Motor neuron (in vitro differentiated cells): ENCODE results near the gene ATP5PO. TPM values are rescaled to one million over a fixed set of nuclear protein-coding genes. Genes with fewer than 3 reads are reported as not detected.

Source experiments
- ATAC-seq, 8 experiments: fragments of 200-7000 bp; cut with Tn5 transposase; replicated peaks in 6 of 8; 2 replicates each; pipeline ENCODE4 v1.8.0; 2021; ENCODE audit warnings: mild to moderate bottlenecking in 8 of 8, moderate library complexity in 8 of 8
- H3K27ac ChIP-seq, 2 donors: fragments of 250-450 bp; sonication (Bioruptor Pico); 2 replicates each; pipeline ENCODE4 v1.9.0; 2021; ENCODE audit warnings: antibody characterized with exemption in 2 of 2, mild to moderate bottlenecking in 2 of 2, moderate library complexity in 1 of 2
- H3K4me1 ChIP-seq, 2 donors: fragments of 250-450 bp; sonication (Bioruptor Pico); replicated peaks in 1 of 2; 2 replicates each; pipeline ENCODE4 v1.6.1; 2021; ENCODE audit warnings: antibody characterized with exemption in 2 of 2, mild to moderate bottlenecking in 2 of 2, moderate library complexity in 1 of 2
- H3K4me3 ChIP-seq, 5 donors: fragments of 250-450 bp; sonication (Bioruptor Pico); 2 replicates each; pipeline ENCODE4 v1.9.0; 2021; ENCODE audit warnings: antibody characterized with exemption in 5 of 5, mild to moderate bottlenecking in 5 of 5, moderate library complexity in 4 of 5
- WGBS, 10 experiments: fragments of 450-650 bp; shearing (Covaris generic); methylation state at CpG; one replicate each; pipeline ENCODE4 v1.0.0; 2022; 5-methylcytosine and 5-hydroxymethylcytosine counted together
- in situ Hi-C, 9 experiments: fragments of 400-800 bp; cut with MboI; loops; one replicate each; pipeline ENCODE4 v1.15.0; 2021; ENCODE audit warnings: low sequenced_read_pairs in 9 of 9, low pct_unique_long_range_greater_than_20kb in 2 of 9; ENCODE audit not compliant: unreplicated experiment in 9 of 9
- total RNA-seq, 8 experiments: library from RNA; unstranded; fragments of 300-600 nt; gene quantifications; 2 replicates each; pipeline versions ENCODE4 v1.2.3 to v1.2.4, GENCODE V29; 2022

The ATP5PO gene
- total RNA-seq, 8 experiments from 2014 or later = 237 to 347 (median 278) TPM

DNA sequence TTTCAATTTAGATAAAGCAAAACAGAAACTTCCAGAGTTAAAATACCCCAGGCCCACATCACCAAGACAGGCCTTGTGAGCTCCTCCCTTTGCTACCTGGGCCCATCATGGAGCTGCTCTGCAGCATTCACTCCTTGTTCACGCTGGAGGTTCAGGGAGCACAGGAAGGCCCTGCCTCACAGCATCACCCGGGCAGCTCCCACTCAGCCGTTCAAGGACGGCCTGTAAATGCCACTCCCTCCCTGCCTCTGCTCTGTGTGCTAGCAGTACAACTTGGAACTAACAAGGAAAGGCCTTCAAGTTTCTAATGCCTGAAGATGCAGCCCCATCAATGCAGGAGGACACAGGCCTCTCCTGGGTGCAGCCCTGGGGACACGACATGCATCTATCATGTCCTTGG lies 11.6 kb downstream of the ATP5PO start:
- 63 to 100% (median 88%) methylated on average over 1 to 3 of the region's 5 CpGs; no CpG with 5 or more reads in 4 of the 10 experiments for WGBS, 10 experiments
- Histone ChIP-seq H3K4me3 (no peak overlapping the region), H3K4me1 (peaks cover 0 to 11% of the 10 kb centered on the region in 2 donors), H3K27ac (no peak overlapping the region)
- ATAC-seq = no peak
- in situ Hi-C loops = loop anchor here in 1 of 9 experiments (25.0 kb wide), 1 partner anchor 708 kb away; the partner anchor contains the start of gene RCAN1

DNA sequence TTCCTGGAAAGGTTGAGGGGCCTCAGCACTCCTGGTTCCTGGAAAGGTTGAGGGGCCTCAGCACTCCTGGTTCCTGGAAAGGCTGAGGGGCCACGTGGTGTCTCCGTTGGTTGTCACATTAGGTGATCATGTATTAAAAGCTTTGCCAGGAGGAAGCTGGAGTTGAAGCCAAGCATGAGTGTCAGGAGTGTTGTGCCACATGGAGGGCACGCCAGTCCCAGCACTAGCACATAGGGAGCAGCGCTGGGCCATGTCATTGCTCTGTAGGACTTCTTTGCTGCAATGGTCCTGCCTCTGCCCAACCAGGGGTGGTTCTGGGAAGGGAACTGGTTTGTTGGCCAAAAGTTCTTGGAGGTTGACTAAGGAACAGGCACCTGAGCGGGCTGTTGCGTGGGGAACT lies 13.3 kb downstream of the ATP5PO start:
- peaks cover 5 to 18% of the 10 kb centered on the region in 2 donors for H3K4me1 ChIP-seq
- ATAC-seq = peak in 1 of 8 experiments; percentile 10
- in situ Hi-C loops = loop anchor here in 1 of 9 experiments (25.0 kb wide), 1 partner anchor 710 kb away; the partner anchor contains the start of gene RCAN1
- 67 to 100% (median 97%) methylated on average over 1 to 4 of the region's 6 CpGs; no CpG with 5 or more reads in 5 of the 10 experiments for WGBS, 10 experiments
- H3K27ac ChIP-seq = no peak overlapping the region
- H3K4me3 ChIP-seq = no peak overlapping the region

DNA sequence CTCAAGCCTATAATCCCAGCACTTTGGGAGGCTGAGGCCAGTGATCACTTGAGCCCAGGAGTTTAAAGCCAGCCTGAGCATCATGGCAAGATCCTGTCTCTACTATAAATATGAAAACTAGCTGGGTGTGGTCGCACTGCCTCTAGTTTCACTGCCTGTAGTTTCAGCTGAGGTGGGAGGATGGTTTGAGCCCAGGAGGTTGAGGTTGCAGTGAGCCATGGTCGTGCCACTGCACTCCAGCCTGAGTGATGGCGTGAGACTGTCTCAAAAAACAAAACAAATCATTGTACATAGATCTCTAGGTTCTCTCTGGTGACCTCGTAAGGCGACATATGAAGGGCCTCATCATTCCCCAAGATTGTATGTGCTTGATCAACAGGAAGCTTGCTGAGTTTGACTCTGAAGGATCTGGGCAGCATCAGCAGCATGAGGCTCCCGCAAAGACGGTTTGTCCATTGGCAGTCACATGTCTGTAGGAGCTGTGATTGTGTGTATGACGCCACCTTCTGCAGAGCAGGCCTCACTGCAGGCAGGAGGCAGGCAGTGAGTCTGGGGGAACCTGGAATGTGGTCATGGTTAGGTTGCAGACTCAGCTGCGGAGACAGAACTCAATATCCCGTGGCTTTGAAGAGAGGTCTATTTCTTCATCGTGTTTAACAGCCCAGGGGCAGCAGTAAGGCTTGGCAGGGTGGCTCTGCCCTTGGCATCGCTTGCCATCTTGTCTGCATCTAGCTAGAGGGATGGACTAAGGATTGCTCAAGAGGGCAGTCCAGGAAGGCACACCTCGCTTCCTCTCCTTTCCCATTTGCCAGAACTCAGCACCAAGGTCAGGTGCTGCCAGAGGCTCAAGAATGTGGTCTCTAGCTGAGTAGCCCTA lies 14.0 kb downstream of the ATP5PO start:
- WGBS, 10 experiments = 0 to 100% (median 58%) methylated on average over 1 to 7 of the region's 13 CpGs; no CpG with 5 or more reads in 2 of the 10 experiments
- Histone ChIP-seq H3K4me3 (no peak overlapping the region), H3K4me1 (peaks cover 5 to 18% of the 10 kb centered on the region in 2 donors), H3K27ac (no peak overlapping the region)
- ATAC-seq = peak; percentile 73 to 90 (median 84)
- in situ Hi-C loops = loop anchor here in 1 of 9 experiments (25.0 kb wide), 1 partner anchor 711 kb away; the partner anchor contains the start of gene RCAN1

DNA sequence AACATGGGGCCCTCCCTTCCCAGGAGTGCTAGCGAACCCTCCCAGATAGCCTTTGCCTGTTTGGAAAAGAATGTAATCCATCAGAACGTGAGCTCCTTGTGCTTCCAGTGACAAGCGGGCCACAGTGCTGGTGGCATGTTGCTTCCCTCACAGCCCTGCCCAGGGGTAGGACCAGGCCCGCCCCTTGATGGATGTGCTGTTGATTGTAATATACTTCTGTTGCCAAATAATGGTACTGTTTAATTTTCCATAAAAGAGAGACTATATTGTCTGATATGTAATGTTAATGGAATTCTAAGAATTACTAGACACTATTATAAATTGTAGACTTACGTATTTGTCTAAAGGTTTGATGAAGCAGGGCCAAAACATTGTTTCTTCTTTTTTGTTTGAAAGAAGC lies 16.4 kb downstream of the ATP5PO start:
- peaks cover 5 to 22% of the 10 kb centered on the region in 2 donors for H3K4me1 ChIP-seq
- in situ Hi-C loops = loop anchor here in 3 of 9 experiments (25.0 kb wide), 2 partner anchors 237 to 262 kb away; partner anchors contain the start of genes CRYZL1 (in 2 of the 3) and ITSN1 (in 2 of the 3)
- 69 to 100% (median 92%) methylated on average over 1 to 5 of the region's 5 CpGs; no CpG with 5 or more reads in 2 of the 10 experiments for WGBS, 10 experiments
- H3K4me3 ChIP-seq = no peak overlapping the region
- ATAC-seq = peak in 4 of 8 experiments; percentile 28 to 35 (median 32)
- no peak overlapping the region for H3K27ac ChIP-seq

DNA sequence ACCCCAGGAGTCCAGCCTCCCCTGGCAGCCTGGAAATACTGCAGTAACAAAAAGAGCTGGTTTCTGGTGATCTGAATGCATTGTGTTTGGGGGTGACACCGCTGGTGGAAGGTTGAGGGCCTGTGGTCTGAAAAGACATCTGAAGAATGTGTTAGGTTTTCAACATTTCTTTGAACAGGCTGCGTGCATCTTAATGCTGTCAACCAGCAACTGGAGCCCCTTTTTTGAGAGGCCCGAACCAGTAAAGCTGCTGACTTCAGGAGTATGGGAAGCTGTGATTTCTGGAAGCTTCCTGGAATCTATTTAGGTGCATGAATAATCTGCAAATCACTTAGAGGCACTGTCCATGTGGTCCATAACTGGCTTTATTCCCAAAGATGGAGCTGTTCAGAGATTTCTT lies 17.0 kb downstream of the ATP5PO start:
- 17 to 100% (median 90%) methylated on average over 1 to 3 of the region's 3 CpGs; no CpG with 5 or more reads in 3 of the 10 experiments for WGBS, 10 experiments
- no peak for ATAC-seq
- Histone ChIP-seq H3K4me3 (no peak overlapping the region), H3K27ac (no peak overlapping the region), H3K4me1 (peaks cover 5 to 22% of the 10 kb centered on the region in 2 donors)
- in situ Hi-C loops = loop anchor here in 3 of 9 experiments (25.0 kb wide), 2 partner anchors 236 to 261 kb away; partner anchors contain the start of genes CRYZL1 (in 2 of the 3) and ITSN1 (in 2 of the 3)

DNA sequence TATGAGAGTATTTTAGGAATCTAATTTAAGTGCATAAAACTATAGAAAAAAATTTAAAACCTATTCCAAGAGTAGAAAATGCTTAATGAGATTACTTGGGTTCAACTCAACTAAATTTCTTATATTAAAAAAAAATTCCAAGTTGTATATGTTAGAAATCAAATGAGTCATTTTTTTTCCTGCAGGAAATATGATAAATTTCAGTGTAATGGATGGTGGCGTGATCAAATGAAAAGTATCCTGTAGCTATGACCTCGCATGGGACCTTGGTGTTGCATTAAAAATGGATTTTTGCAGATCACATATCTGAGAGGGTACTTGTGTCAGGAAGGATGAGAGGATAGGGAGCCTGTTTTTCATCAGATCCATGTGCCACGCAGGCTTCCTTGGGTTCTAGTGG lies 17.9 kb downstream of the ATP5PO start:
- ATAC-seq = no peak
- Histone ChIP-seq H3K27ac (no peak overlapping the region), H3K4me3 (no peak overlapping the region), H3K4me1 (peaks cover 5 to 22% of the 10 kb centered on the region in 2 donors)
- 63 to 100% (median 88%) methylated on average over 1 to 3 of the region's 3 CpGs for WGBS, 10 experiments
- in situ Hi-C loops = loop anchor here in 3 of 9 experiments (25.0 kb wide), 2 partner anchors 235 to 260 kb away; partner anchors contain the start of genes CRYZL1 (in 2 of the 3) and ITSN1 (in 2 of the 3)

DNA sequence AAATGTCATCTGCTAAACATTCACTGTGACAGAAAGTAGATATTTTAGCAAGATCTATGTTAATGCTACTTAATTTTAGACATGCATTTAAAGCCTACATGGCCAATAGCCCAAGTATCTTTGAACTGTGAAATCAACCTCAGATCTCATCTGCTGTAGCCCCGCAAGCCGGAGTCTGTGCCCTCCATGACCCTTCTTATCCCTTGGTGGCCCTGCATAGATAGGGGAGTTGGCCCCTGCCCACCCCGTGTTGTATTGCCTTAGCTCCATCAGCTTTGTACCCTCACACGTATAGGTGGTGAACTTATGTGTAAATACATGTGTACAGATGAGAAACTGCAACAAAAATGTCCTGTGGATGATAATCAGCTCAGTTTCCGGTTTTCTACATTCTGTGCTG lies 18.5 kb downstream of the ATP5PO start:
- no peak for ATAC-seq
- in situ Hi-C loops = loop anchor here in 3 of 9 experiments (25.0 kb wide), 2 partner anchors 235 to 260 kb away; partner anchors contain the start of genes CRYZL1 (in 2 of the 3) and ITSN1 (in 2 of the 3)
- Histone ChIP-seq H3K27ac (no peak overlapping the region), H3K4me3 (no peak overlapping the region), H3K4me1 (peaks cover 5 to 22% of the 10 kb centered on the region in 2 donors)
- WGBS, 10 experiments = 60 to 100% (median 98%) methylated on average over 1 to 5 of the region's 5 CpGs; no CpG with 5 or more reads in 2 of the 10 experiments

DNA sequence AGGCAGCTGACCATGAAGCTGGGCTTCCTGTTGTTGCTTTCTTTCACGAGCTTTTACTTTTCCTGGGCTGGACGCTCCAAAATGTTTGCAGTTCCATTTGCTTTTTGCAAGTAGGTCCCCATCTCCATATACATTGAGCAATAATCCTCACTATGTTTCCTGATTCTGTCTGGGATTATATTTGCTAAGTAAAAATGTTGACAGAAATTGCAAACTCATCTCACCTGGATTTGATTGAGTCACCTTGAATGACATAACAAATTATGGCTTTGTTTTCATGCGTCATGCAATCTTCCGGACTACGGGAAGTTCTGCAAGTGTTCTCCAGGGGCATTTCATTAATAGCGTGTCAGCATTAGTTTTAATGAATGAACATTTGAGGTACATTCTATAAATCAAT lies 18.9 kb downstream of the ATP5PO start:
- Histone ChIP-seq H3K27ac (no peak overlapping the region), H3K4me3 (no peak overlapping the region), H3K4me1 (peaks cover 5 to 22% of the 10 kb centered on the region in 2 donors)
- WGBS, 10 experiments = 60 to 100% (median 91%) methylated on average over 1 to 6 of the region's 6 CpGs; no CpG with 5 or more reads in 1 of the 10 experiments
- no peak for ATAC-seq
- in situ Hi-C loops = loop anchor here in 3 of 9 experiments (25.0 kb wide), 2 partner anchors 234 to 259 kb away; partner anchors contain the start of genes CRYZL1 (in 2 of the 3) and ITSN1 (in 2 of the 3)

DNA sequence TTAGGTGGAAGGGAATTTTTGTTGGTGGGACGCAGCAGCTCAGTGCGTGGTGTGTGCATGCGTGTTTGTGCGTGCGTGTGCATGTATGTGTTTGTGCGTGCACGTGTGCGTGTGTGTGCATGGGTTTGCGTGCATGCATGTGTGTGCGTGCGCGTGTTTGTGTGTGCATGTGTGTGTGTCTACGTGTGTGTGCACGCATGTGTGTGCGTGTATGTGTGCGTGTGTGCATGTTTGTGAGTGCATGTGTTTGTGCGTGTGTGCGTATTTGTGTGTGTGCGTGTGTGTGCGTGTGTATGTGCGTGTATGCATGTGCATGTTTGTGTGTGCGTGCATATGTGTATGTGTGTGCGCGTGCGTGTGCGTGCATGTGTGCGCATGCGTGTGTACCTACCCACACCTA lies 20.2 kb downstream of the ATP5PO start:
- no peak overlapping the region for H3K27ac ChIP-seq
- no peak overlapping the region for H3K4me3 ChIP-seq
- in situ Hi-C loops = loop anchor here in 3 of 9 experiments (25.0 kb wide), 2 partner anchors 233 to 258 kb away; partner anchors contain the start of genes CRYZL1 (in 2 of the 3) and ITSN1 (in 2 of the 3)
- WGBS, 10 experiments = 67 to 88% (median 80%) methylated on average over 4 to 18 of the region's 28 CpGs; no CpG with 5 or more reads in 5 of the 10 experiments
- peaks cover 5 to 22% of the 10 kb centered on the region in 2 donors for H3K4me1 ChIP-seq
- ATAC-seq = no peak

DNA sequence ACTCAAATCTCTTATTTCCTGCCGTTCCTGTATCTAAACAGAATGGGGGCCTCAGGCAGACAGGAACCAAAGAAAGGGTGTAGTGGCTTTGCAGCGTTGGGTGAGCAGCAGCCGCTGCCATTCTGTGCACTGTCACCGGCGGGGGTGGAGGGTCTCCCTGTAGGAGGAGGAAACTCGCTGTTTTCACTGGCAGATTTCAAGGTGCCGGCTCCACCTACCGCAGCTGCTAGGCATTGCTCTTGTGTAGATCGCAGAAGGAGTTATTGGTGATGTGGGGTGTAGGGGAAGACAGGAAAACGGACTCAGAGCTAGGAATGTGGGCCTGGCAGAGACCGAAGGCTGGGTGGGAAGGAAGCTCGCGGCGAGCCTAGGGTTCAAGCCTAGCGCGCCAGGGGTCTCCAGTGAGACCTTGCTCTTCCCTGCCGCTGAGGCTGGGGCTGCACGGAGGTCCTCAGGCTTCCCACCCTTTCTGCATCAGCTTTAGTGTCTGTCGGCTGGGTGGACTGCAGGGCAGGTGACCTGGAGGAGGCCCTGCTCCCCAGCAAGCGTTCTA lies 20.8 kb downstream of the ATP5PO start:
- ATAC-seq = peak; percentile 95 to 99 (median 98)
- Histone ChIP-seq H3K4me3 (peak overlapping the region in 2 of 5 donors; percentile 6 to 8), H3K4me1 (peaks cover 5 to 19% of the 10 kb centered on the region in 2 donors), H3K27ac (no peak overlapping the region)
- in situ Hi-C loops = loop anchor here in 3 of 9 experiments (25.0 kb wide), 2 partner anchors 233 to 258 kb away; partner anchors contain the start of genes CRYZL1 (in 2 of the 3) and ITSN1 (in 2 of the 3)
- 0 to 20% (median 9%) methylated on average over 1 to 18 of the region's 20 CpGs; no CpG with 5 or more reads in 1 of the 10 experiments for WGBS, 10 experiments

DNA sequence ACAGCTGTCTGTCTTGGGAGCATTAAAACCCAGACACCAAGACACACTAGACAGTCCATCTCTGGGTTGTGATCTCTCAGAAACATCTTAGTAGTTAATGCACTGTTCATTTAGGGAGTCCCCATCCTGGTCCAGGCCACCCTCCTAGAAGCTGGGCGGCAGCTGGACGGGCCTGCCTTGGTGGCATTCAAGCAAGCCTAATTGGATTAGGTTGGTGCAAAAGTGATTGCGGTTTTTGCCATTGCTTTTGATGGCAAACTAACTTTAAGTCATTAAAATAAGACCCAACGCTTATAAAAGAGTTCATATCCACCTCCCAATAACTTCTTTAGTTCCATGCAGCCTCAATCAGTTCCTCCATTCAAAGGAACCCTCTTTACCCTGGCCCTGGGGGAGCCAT lies 21.7 kb downstream of the ATP5PO start:
- H3K4me1 ChIP-seq = peaks cover 5 to 10% of the 10 kb centered on the region in 2 donors
- no peak for ATAC-seq
- H3K27ac ChIP-seq = no peak overlapping the region
- WGBS, 10 experiments = 70 to 100% (median 95%) methylated on average over 1 to 4 of the region's 4 CpGs; no CpG with 5 or more reads in 2 of the 10 experiments
- in situ Hi-C loops = loop anchor here in 3 of 9 experiments (25.0 kb wide), 2 partner anchors 232 to 257 kb away; partner anchors contain the start of genes CRYZL1 (in 2 of the 3) and ITSN1 (in 2 of the 3)
- no peak overlapping the region for H3K4me3 ChIP-seq

DNA sequence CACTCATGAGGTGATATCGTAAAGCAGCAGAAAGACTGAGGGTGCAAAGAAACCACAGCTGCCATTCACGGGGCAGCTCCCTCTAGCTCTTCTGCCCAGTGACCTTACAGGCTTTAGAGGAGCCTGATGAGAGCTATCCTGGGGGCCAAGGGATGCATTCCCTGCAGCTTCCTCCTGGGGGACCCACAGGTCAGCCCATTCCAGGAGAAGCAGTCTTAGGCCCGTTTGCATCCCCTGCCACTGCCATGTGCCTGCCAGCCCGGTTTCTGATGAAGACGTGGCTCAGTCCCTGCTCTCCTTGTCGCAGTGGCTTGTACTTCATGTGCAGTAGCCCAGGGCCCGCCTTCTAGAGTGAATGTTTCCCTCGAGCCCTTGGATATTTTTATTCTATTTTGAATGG lies 22.8 kb downstream of the ATP5PO start:
- WGBS, 10 experiments = 67 to 100% (median 80%) methylated on average over 1 to 7 of the region's 8 CpGs; no CpG with 5 or more reads in 3 of the 10 experiments
- in situ Hi-C loops = loop anchor here in 3 of 9 experiments (25.0 kb wide), 2 partner anchors 231 to 256 kb away; partner anchors contain the start of genes CRYZL1 (in 2 of the 3) and ITSN1 (in 2 of the 3)
- Histone ChIP-seq H3K27ac (no peak overlapping the region), H3K4me3 (no peak overlapping the region), H3K4me1 (peaks cover 0 to 3% of the 10 kb centered on the region in 2 donors)
- ATAC-seq = no peak
